Esophagus muscularis mucosa (tissue), 4 donors: Measurements from ENCODE around the gene UBE2N. TPM values are rescaled to one million over a fixed set of nuclear protein-coding genes. Genes with fewer than 3 reads are reported as not detected.

Source experiments
- DNase-seq: peaks from one replicate; pipeline ENCODE4 v3.0.0-alpha.2; 2017; ENCODE audit errors: extremely low spot score
- H3K27ac ChIP-seq, 4 donors: fragments of 200-600 bp; sonication (generic); replicated peaks in 1 of 4; 1 replicate in 3 of 4; 2 replicates in 1 of 4; pipeline ENCODE4 v1.5.1; 2016 to 2019; ENCODE audit warnings: mild to moderate bottlenecking in 1 of 4
- H3K27me3 ChIP-seq, 4 donors: fragments of 200-600 bp; sonication (generic); one replicate each; pipeline versions ENCODE4 v1.5.1 to v1.6.0; 2016 to 2019
- H3K36me3 ChIP-seq, 4 donors: fragments of 200-600 bp; sonication (generic); one replicate each; pipeline ENCODE4 v1.5.1; 2016 to 2019
- H3K4me1 ChIP-seq, 4 donors: fragments of 200-600 bp; sonication (generic); one replicate each; pipeline ENCODE4 v1.5.1; 2016 to 2019
- H3K4me3 ChIP-seq, 4 donors: fragments of 200-600 bp; sonication (generic); 1 replicate in 2 of 4; 2 replicates in 2 of 4; pipeline ENCODE4 v1.5.1; 2016 to 2019; ENCODE audit warnings: mild to moderate bottlenecking in 4 of 4, moderate library complexity in 1 of 4
- H3K9me3 ChIP-seq, 4 donors: fragments of 200-600 bp; sonication (generic); 1 replicate in 3 of 4; 2 replicates in 1 of 4; pipeline ENCODE4 v1.5.1; 2016 to 2019
- CTCF ChIP-seq, 3 experiments: fragments of 200-600 bp in 2 of 3; fragments of 450-650 bp in 1 of 3; sonication (generic) in 2 of 3; IDR thresholded peaks; one replicate each; pipeline ENCODE4 v1.5.1; 2017 to 2019; ENCODE audit warnings: antibody characterized with exemption in 3 of 3, mild to moderate bottlenecking in 2 of 3, moderate library complexity in 1 of 3
- EP300 ChIP-seq: sonication (generic); formaldehyde crosslinking; IDR thresholded peaks from one replicate; pipeline ENCODE4 v1.6.1; 2017; ENCODE audit warnings: antibody characterized with exemption
- POLR2A ChIP-seq: fragments of 450-650 bp; IDR thresholded peaks from one replicate; pipeline ENCODE4 v1.6.1; 2017; ENCODE audit warnings: antibody characterized with exemption, moderate library complexity, mild to moderate bottlenecking, low read depth
- POLR2AphosphoS5 ChIP-seq, 2 donors: sonication (generic); formaldehyde crosslinking; IDR thresholded peaks; one replicate each; pipeline ENCODE4 v1.6.1; 2017; ENCODE audit warnings: antibody characterized with exemption in 2 of 2
- WGBS: methylation state at CpG from one replicate; pipeline ENCODE4 v1.1.5; 2018; 5-methylcytosine and 5-hydroxymethylcytosine counted together
- intact Hi-C: fragments of 100-400 bp; cut with DNase I; formaldehyde crosslinking; loops from one replicate; pipeline ENCODE4 v1.15.1; 2023
- total RNA-seq, 4 donors: library from RNA; depleted of rRNA; stranded (reverse); fragments of >200 nt; gene quantifications; one replicate each; pipeline versions ENCODE4 v1.1.0 to v1.2.1, GENCODE V29; 2016

UBE2N gene
- total RNA-seq, 4 donors from 2014 or later = 37.8 to 106 (median 61.8) TPM

- 77% methylated on average over 7 of the region's 7 CpGs for WGBS
- Histone ChIP-seq H3K27me3 (no peaks in the 10 kb centered on the region), H3K4me1 (peaks cover 0 to 12% (median 5%) of the 10 kb centered on the region in 4 donors), H3K27ac (no peak overlapping the region), H3K4me3 (no peak overlapping the region), H3K36me3 (no peaks in the 10 kb centered on the region), H3K9me3 (no peaks in the 10 kb centered on the region)
- TF ChIP-seq POLR2A = no peak
- no peak for TF ChIP-seq EP300
- TF ChIP-seq POLR2AphosphoS5 (IDR thresholded peaks at IDR 0.05) = no peak
- TF ChIP-seq CTCF (IDR thresholded peaks at IDR 0.05) = no peak
- intact Hi-C loops = no loop called here
- DNase-seq = no peak
Measured at GRCh38 chr12:93365616-93366405, 75.9 kb downstream of the UBE2N start.

- Histone ChIP-seq H3K9me3 (no peaks in the 10 kb centered on the region), H3K4me3 (no peak overlapping the region), H3K27me3 (no peaks in the 10 kb centered on the region), H3K4me1 (peaks cover 0 to 31% (median 23%) of the 10 kb centered on the region in 4 donors), H3K27ac (peak overlapping the region in 1 of 4 donors; percentile 4), H3K36me3 (no peaks in the 10 kb centered on the region)
- 69% methylated on average over 3 of the region's 3 CpGs for WGBS
- intact Hi-C loops = loop anchor here (5.0 kb wide), 1 partner anchor 47 kb away; no protein-coding TSS in a partner anchor
- no peak for TF ChIP-seq CTCF (IDR thresholded peaks at IDR 0.05)
- TF ChIP-seq EP300 = no peak
- no peak for TF ChIP-seq POLR2A
- TF ChIP-seq POLR2AphosphoS5 (IDR thresholded peaks at IDR 0.05) = no peak
- no peak for DNase-seq
Measured at GRCh38 chr12:93363841-93364297, 77.9 kb downstream of the UBE2N start.

GRCh38 chr12:93361151-93361919 is 80.4 kb downstream of the UBE2N start:
- Histone ChIP-seq H3K4me1 (peaks cover 0 to 36% (median 25%) of the 10 kb centered on the region in 4 donors), H3K9me3 (no peaks in the 10 kb centered on the region), H3K4me3 (no peak overlapping the region), H3K27ac (peak overlapping the region in 1 of 4 donors; percentile 33), H3K27me3 (no peaks in the 10 kb centered on the region), H3K36me3 (no peaks in the 10 kb centered on the region)
- no peak for DNase-seq
- intact Hi-C loops = loop anchor here (5.0 kb wide), 1 partner anchor 44 kb away; no protein-coding TSS in a partner anchor
- 85% methylated on average over 5 of the region's 5 CpGs for WGBS
- peak in 1 of 2 donors; percentile 29 for TF ChIP-seq POLR2AphosphoS5 (IDR thresholded peaks at IDR 0.05)
- no peak for TF ChIP-seq CTCF (IDR thresholded peaks at IDR 0.05)

- DNase-seq = no peak
- Histone ChIP-seq H3K4me3 (no peak overlapping the region), H3K4me1 (peaks cover 0 to 36% (median 25%) of the 10 kb centered on the region in 4 donors), H3K36me3 (no peaks in the 10 kb centered on the region), H3K27ac (peak overlapping the region in 1 of 4 donors; percentile 33), H3K9me3 (no peaks in the 10 kb centered on the region), H3K27me3 (no peaks in the 10 kb centered on the region)
- TF ChIP-seq POLR2AphosphoS5 (IDR thresholded peaks at IDR 0.05) (no peak), EP300 (no peak), CTCF (IDR thresholded peaks at IDR 0.05) (no peak), POLR2A (no peak)
- intact Hi-C loops = loop anchor here (5.0 kb wide), 1 partner anchor 43 kb away; no protein-coding TSS in a partner anchor
- WGBS = 34% methylated on average over 2 of the region's 2 CpGs
Measured at GRCh38 chr12:93360688-93361087, 81.1 kb downstream of the UBE2N start.
